ENCODE measurements around the gene CYP1B1. TPM values are rescaled to one million over a fixed set of nuclear protein-coding genes. Genes with fewer than 3 reads are reported as not detected.

The CYP1B1 gene
- total RNA-seq, 2 experiments from 2014 or later, result 0.14 to 0.17 TPM

DNA sequence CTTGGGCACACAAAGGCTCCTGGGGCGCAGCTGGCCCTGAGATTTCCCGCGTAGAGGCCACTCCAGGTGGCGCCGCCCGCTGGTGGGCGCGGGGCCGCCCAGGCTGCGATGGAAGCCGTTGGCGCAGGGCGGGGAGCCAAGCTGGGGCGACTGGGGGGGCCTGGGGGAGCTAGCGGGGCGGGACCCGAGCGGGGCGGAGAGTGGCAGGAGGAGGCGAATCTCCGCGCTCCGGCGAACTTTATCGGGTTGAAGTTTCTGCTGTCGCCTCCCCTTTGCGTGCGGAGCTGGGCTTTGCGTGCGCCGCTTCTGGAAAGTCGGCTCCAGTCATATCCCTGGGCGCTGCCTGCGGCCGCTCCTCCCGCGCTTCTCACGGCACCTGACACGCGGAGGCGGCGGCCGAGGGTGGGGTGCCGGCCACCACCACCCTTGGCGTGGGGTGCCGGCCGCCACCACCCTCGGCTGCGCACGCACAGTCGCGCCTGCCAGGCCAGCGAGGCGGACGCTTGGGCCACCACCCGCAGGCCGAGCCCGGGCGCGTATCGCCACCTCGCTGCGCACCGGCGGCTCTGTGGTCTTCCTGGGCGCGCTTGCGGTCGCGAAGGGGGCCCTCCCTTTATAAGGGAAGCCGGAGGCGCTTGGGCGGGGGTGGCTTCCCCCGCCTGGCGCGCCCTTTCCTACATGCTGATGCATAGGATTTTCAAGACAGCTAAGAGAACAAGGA, 919 bp upstream of the CYP1B1 start:
- Histone ChIP-seq H3K4me1 (ENCODE audit: insufficient read depth, low read length) (peaks cover 13% of the 10 kb centered on the region), H3K9me3 (ENCODE audit: control insufficient read depth in 1 of 2, insufficient read depth in 1 of 2, low read length in 2 of 2) (no peaks in the 10 kb centered on the region), H3K36me3 (ENCODE audit: insufficient read depth, low read length) (no peaks in the 10 kb centered on the region), H3K27ac (ENCODE audit: low read depth in 1 of 2, low read length in 2 of 2) (no peak overlapping the region), H3K4me3 (ENCODE audit: low read length) (no peak overlapping the region), H3K27me3 (ENCODE audit: control insufficient read depth in 1 of 2, insufficient read depth in 2 of 2, low read length in 2 of 2) (peaks cover 43 to 72% of the 10 kb centered on the region in 2 experiments)
- intact Hi-C loops (cut with DNase I, micrococcal nuclease), result no loop called here
- H3K4me1 Mint-ChIP-seq (ENCODE audit: low read depth), result peaks cover 7% of the 10 kb centered on the region
- peak in 3 of 14 experiments; percentile 11 to 79 (median 68) for DNase-seq
- H3K4me3 Mint-ChIP-seq, result no peak overlapping the region
- TF ChIP-seq, protein P1, sequence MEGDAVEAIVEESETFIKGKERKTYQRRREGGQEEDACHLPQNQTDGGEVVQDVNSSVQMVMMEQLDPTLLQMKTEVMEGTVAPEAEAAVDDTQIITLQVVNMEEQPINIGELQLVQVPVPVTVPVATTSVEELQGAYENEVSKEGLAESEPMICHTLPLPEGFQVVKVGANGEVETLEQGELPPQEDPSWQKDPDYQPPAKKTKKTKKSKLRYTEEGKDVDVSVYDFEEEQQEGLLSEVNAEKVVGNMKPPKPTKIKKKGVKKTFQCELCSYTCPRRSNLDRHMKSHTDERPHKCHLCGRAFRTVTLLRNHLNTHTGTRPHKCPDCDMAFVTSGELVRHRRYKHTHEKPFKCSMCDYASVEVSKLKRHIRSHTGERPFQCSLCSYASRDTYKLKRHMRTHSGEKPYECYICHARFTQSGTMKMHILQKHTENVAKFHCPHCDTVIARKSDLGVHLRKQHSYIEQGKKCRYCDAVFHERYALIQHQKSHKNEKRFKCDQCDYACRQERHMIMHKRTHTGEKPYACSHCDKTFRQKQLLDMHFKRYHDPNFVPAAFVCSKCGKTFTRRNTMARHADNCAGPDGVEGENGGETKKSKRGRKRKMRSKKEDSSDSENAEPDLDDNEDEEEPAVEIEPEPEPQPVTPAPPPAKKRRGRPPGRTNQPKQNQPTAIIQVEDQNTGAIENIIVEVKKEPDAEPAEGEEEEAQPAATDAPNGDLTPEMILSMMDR (IDR thresholded peaks at IDR 0.05), result no peak
- ChIA-PET CTCF (no interaction called here), POLR2A (no interaction called here)
- H3K9me3 Mint-ChIP-seq, result no peaks in the 10 kb centered on the region
- H3K27ac Mint-ChIP-seq, result no peak overlapping the region
- ATAC-seq (ENCODE audit: poor library complexity), result no peak
- H3K27me3 Mint-ChIP-seq, result peaks cover 62% of the 10 kb centered on the region
- no peaks in the 10 kb centered on the region for H3K36me3 Mint-ChIP-seq (ENCODE audit: low read depth)

DNA sequence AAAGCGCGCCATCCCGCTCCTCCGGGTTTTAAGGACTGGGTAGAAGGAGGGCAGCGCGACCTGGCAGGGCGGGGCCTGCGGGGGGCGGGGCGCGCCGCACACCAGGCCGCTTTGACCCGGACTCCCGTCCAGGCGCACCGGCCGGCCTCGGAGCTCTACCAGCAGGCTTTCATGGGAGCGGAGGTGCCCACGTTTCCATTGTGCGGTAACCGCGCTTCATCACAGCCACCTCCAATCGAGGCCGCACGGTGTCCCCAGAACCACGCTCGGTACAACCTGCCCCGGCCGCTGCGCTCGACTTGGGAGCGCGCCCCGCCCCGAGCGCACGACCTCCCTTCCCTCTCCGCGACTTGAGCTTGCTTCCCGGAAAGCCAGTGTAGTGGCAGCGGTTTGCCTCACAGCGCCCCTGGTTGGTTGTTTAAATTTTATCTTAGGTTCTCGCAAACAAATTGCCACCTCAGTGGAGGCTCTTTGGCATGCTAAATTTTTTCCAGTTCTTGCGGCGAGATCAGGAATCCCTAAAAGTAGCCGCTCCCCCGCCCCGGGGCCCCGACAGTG, 280 bp upstream of the CYP1B1 start:
- DNase-seq (peak in 2 of 14 experiments; percentile 42 to 50), ATAC-seq (ENCODE audit: poor library complexity) (no peak)
- peaks cover 61% of the 10 kb centered on the region for H3K27me3 Mint-ChIP-seq
- intact Hi-C loops (cut with DNase I, micrococcal nuclease), result no loop called here
- CTCF ChIA-PET, result no interaction called here
- no peaks in the 10 kb centered on the region for H3K9me3 Mint-ChIP-seq
- TF ChIP-seq, protein P1 (IDR thresholded peaks at IDR 0.05), result no peak
- Histone ChIP-seq H3K4me3 (ENCODE audit: low read length) (peak overlapping the region; percentile 22), H3K36me3 (ENCODE audit: insufficient read depth, low read length) (no peaks in the 10 kb centered on the region), H3K27me3 (ENCODE audit: control insufficient read depth in 1 of 2, insufficient read depth in 2 of 2, low read length in 2 of 2) (peaks cover 43 to 72% of the 10 kb centered on the region in 2 experiments), H3K4me1 (ENCODE audit: insufficient read depth, low read length) (peaks cover 13% of the 10 kb centered on the region), H3K27ac (ENCODE audit: low read depth in 1 of 2, low read length in 2 of 2) (no peak overlapping the region), H3K9me3 (ENCODE audit: control insufficient read depth in 1 of 2, insufficient read depth in 1 of 2, low read length in 2 of 2) (no peaks in the 10 kb centered on the region)
- H3K36me3 Mint-ChIP-seq (ENCODE audit: low read depth), result no peaks in the 10 kb centered on the region
- H3K27ac Mint-ChIP-seq, result no peak overlapping the region
- POLR2A ChIA-PET, result no interaction called here
- peak overlapping the region; percentile 30 for H3K4me3 Mint-ChIP-seq
- peaks cover 7% of the 10 kb centered on the region for H3K4me1 Mint-ChIP-seq (ENCODE audit: low read depth)

DNA sequence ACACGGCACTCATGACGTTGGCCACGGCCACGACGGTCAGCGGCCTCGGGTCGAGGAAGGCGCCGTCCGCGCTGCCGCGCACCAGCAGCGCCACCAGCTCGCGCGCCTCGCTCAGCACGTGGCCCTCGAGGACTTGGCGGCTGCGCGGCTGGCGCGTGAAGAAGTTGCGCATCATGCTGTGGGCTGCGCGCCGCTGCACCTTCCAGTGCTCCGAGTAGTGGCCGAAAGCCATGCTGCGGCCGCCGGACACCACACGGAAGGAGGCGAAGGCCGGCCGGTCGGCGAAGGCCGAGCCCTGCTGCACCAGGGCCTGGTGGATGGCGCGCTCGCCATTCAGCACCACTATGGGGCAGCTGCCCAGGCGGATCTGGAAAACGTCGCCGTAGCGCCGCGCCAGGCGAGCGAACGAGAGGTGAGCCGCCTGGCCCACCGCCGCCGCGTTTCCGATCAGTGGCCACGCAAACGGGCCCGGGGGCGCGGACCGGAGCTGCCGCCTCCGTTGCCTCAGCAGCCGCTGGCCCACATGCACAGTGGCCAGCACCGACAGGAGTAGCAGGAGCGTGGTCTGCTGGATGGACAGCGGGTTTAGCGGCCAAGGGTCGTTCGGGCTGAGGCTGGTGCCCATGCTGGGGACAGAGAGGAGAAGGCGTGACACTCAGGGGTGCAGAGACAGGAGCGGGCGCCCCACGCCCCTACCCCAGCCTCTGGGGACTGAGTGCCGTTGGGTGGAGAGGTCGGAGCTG, 1.0 kb downstream of the CYP1B1 start:
- Histone ChIP-seq H3K9me3 (ENCODE audit: control insufficient read depth in 1 of 2, insufficient read depth in 1 of 2, low read length in 2 of 2) (no peaks in the 10 kb centered on the region), H3K27ac (ENCODE audit: low read depth in 1 of 2, low read length in 2 of 2) (no peak overlapping the region), H3K36me3 (ENCODE audit: insufficient read depth, low read length) (no peaks in the 10 kb centered on the region), H3K27me3 (ENCODE audit: control insufficient read depth in 1 of 2, insufficient read depth in 2 of 2, low read length in 2 of 2) (peaks cover 49 to 72% of the 10 kb centered on the region in 2 experiments), H3K4me1 (ENCODE audit: insufficient read depth, low read length) (peaks cover 13% of the 10 kb centered on the region), H3K4me3 (ENCODE audit: low read length) (peak overlapping the region; percentile 24)
- ChIA-PET POLR2A (no interaction called here), CTCF (no interaction called here)
- Mint-ChIP-seq H3K9me3 (no peaks in the 10 kb centered on the region), H3K4me3 (no peak overlapping the region), H3K36me3 (ENCODE audit: low read depth) (no peaks in the 10 kb centered on the region), H3K27ac (no peak overlapping the region), H3K27me3 (peaks cover 56% of the 10 kb centered on the region), H3K4me1 (ENCODE audit: low read depth) (peaks cover 7% of the 10 kb centered on the region)
- DNase-seq (peak in 2 of 14 experiments; percentile 22 to 25), ATAC-seq (ENCODE audit: poor library complexity) (no peak)
- intact Hi-C loops (cut with DNase I, micrococcal nuclease), result no loop called here
- TF ChIP-seq, protein P1 (IDR thresholded peaks at IDR 0.05), result no peak
